HepG2 (cell line): ENCODE results near the gene GATAD2B. TPM values are rescaled to one million over a fixed set of nuclear protein-coding genes. Genes with fewer than 3 reads are reported as not detected.

Experiments
- LCORL ChIP-seq, 2 experiments: fragments of 450-650 bp in 1 of 2; sonication (generic) in 1 of 2; formaldehyde crosslinking in 1 of 2; IDR thresholded peaks; 2 replicates each; pipeline versions ENCODE4 v1.5.0 to v1.6.1; 2017 to 2020; ENCODE audit warnings: antibody characterized with exemption in 1 of 2, missing genetic modification reagents in 1 of 2
- NFAT5 ChIP-seq: sonication (generic); formaldehyde crosslinking; IDR thresholded peaks from 2 replicates; pipeline ENCODE4 v1.4.0; 2020; ENCODE audit warnings: missing genetic modification reagents
- RBFOX2 ChIP-seq: fragments of 200-400 bp; formaldehyde crosslinking; IDR thresholded peaks from 2 replicates; pipeline ENCODE4 v1.6.1; 2017; ENCODE audit warnings: low read depth, mild to moderate bottlenecking, low read length
- SRSF1 ChIP-seq: fragments of 200-400 bp; formaldehyde crosslinking; optimal IDR thresholded peaks from 2 replicates; pipeline ENCODE3; 2017; ENCODE audit warnings: mild to moderate bottlenecking, low read depth, low read length, moderate library complexity
- SRSF9 ChIP-seq: fragments of 200-400 bp; formaldehyde crosslinking; IDR thresholded peaks from 2 replicates; pipeline ENCODE4 v1.6.1; 2018; ENCODE audit warnings: borderline replicate concordance, mild to moderate bottlenecking, low read depth, low read length; ENCODE audit not compliant: insufficient read depth, poor library complexity, severe bottlenecking
- TBP ChIP-seq: sonication (generic); formaldehyde crosslinking; IDR thresholded peaks from 2 replicates; pipeline ENCODE4 v1.5.0; 2020; ENCODE audit warnings: missing genetic modification reagents
- XBP1 ChIP-seq: sonication (generic); formaldehyde crosslinking; IDR thresholded peaks from 2 replicates; pipeline ENCODE4 v1.5.0; 2020; ENCODE audit warnings: missing genetic modification reagents
- ZKSCAN1 ChIP-seq: fragments of 150-350 bp; IDR thresholded peaks from 2 replicates; pipeline ENCODE4 v1.6.1; 2014; ENCODE audit warnings: low read length
- ZNF138 ChIP-seq: sonication (generic); formaldehyde crosslinking; IDR thresholded peaks from 2 replicates; pipeline ENCODE4 v1.5.0; 2020; ENCODE audit warnings: mild to moderate bottlenecking, low read depth, missing genetic modification reagents
- ZNF205 ChIP-seq: IDR thresholded peaks from 2 replicates; pipeline ENCODE4 v1.6.1; 2018; ENCODE audit warnings: missing biosample characterization, missing genetic modification reagents
- ZNF207 ChIP-seq: fragments of 450-650 bp; IDR thresholded peaks from 2 replicates; pipeline ENCODE4 v1.6.1; 2016; ENCODE audit warnings: antibody characterized with exemption, borderline replicate concordance
- ZNF256 ChIP-seq: sonication (generic); formaldehyde crosslinking; conservative IDR thresholded peaks from 2 replicates; pipeline ENCODE4 v1.4.0; 2020; ENCODE audit warnings: missing genetic modification reagents
- ZNF30 ChIP-seq: sonication (generic); formaldehyde crosslinking; IDR thresholded peaks from 2 replicates; pipeline ENCODE4 v1.5.0; 2020; ENCODE audit warnings: mild to moderate bottlenecking, missing genetic modification reagents
- polyA plus RNA-seq, 8 experiments: library from polyadenylated mRNA; depleted of rRNA in 3 of 8; stranded (reverse) in 7 of 8; unstranded in 1 of 8; fragments of >200 nt; fragmentation: Illumina TruSeq in 4 of 8; extraction: Trizol in 4 of 8; gene quantifications; 2 replicates each; pipeline versions ENCODE4 v1.2.1 to v1.2.3, GENCODE V29; 2011 to 2016; ENCODE audit warnings: low read depth in 4 of 8, missing spikeins in 1 of 8, mixed read lengths in 1 of 8; ENCODE audit not compliant: insufficient read depth in 1 of 8
- total RNA-seq, 5 experiments: library from RNA; depleted of rRNA; stranded (reverse); fragments of >200 nt; fragmentation: Illumina TruSeq; extraction: Trizol; gene quantifications; 2 replicates each; pipeline ENCODE4 v1.2.3, GENCODE V29; 2016; ENCODE audit warnings: low read depth in 1 of 5
- TF ChIP-seq, protein P1 (sequence below): sonication (generic); formaldehyde crosslinking; IDR thresholded peaks from 2 replicates; pipeline ENCODE4 v1.8.1; 2023; ENCODE audit warnings: missing genetic modification reagents, inconsistent platforms, borderline replicate concordance
- TF ChIP-seq, protein P2 (sequence below), 2 experiments: sonication (generic) in 1 of 2; formaldehyde crosslinking in 1 of 2; IDR thresholded peaks; 2 replicates each; pipeline versions ENCODE4 v1.5.1 to v1.6.1; 2011 to 2020; ENCODE audit warnings: borderline replicate concordance in 1 of 2, low read depth in 1 of 2, low read length in 1 of 2, mild to moderate bottlenecking in 1 of 2, missing genetic modification reagents in 1 of 2, moderate library complexity in 1 of 2
- TF ChIP-seq, protein P3 (sequence below): sonication (generic); formaldehyde crosslinking; IDR thresholded peaks from 2 replicates; pipeline ENCODE4 v1.8.0; 2022; ENCODE audit warnings: mild to moderate bottlenecking, missing genetic modification reagents, moderate library complexity

GATAD2B gene
- total and polyA plus RNA-seq, 2 of the 13 experiments (the other 11 are each of a cell fraction or from before 2014, with no cell fraction given): 3.2 to 5.2 TPM

GRCh38 chr1:153783233-153784190 lies 139.3 kb downstream of the GATAD2B start (continued):
- no peak; the same call in 1 of the 2 replicates for TF ChIP-seq NFAT5 (CRISPR knock-in tag)
- TF ChIP-seq ZKSCAN1: no peak
- TF ChIP-seq TBP (CRISPR knock-in tag): no peak
- no peak for TF ChIP-seq SRSF9
- TF ChIP-seq, protein P1, sequence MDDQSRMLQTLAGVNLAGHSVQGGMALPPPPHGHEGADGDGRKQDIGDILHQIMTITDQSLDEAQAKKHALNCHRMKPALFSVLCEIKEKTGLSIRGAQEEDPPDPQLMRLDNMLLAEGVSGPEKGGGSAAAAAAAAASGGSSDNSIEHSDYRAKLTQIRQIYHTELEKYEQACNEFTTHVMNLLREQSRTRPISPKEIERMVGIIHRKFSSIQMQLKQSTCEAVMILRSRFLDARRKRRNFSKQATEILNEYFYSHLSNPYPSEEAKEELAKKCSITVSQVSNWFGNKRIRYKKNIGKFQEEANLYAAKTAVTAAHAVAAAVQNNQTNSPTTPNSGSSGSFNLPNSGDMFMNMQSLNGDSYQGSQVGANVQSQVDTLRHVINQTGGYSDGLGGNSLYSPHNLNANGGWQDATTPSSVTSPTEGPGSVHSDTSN: peak; percentile 53; the same call in 1 of the 2 replicates
- peak; percentile 86; the same call in 1 of the 2 replicates for TF ChIP-seq ZNF256 (CRISPR knock-in tag)
- TF ChIP-seq ZNF205: no peak; the same call in none of the 2 replicates
- TF ChIP-seq ZNF138 (CRISPR knock-in tag): no peak
- peak; percentile 65 for TF ChIP-seq SRSF1
- TF ChIP-seq ZNF30: no peak
- TF ChIP-seq, protein P2, sequence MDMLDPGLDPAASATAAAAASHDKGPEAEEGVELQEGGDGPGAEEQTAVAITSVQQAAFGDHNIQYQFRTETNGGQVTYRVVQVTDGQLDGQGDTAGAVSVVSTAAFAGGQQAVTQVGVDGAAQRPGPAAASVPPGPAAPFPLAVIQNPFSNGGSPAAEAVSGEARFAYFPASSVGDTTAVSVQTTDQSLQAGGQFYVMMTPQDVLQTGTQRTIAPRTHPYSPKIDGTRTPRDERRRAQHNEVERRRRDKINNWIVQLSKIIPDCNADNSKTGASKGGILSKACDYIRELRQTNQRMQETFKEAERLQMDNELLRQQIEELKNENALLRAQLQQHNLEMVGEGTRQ (IDR thresholded peaks at IDR 0.05; ENCODE audit: low read depth, low read length): no peak
- TF ChIP-seq, protein P2 (CRISPR knock-in tag; IDR thresholded peaks at IDR 0.05; ENCODE audit: borderline replicate concordance): no peak
- TF ChIP-seq LCORL (IDR thresholded peaks at IDR 0.05): no peak
- no peak; the same call in 1 of the 2 replicates for TF ChIP-seq LCORL (CRISPR knock-in tag; IDR thresholded peaks at IDR 0.05)
- TF ChIP-seq XBP1 (CRISPR knock-in tag): no peak
- TF ChIP-seq, protein P3, sequence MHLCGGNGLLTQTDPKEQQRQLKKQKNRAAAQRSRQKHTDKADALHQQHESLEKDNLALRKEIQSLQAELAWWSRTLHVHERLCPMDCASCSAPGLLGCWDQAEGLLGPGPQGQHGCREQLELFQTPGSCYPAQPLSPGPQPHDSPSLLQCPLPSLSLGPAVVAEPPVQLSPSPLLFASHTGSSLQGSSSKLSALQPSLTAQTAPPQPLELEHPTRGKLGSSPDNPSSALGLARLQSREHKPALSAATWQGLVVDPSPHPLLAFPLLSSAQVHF (CRISPR knock-in tag): 0 out of 2 replicates have a peak, but pooled peaks have one; percentile 52
- TF ChIP-seq ZNF207: no peak
- TF ChIP-seq RBFOX2: peak; percentile 97
